Adrenal gland (tissue), 12 donors: Measurements from ENCODE around the gene REM2. TPM values are rescaled to one million over a fixed set of nuclear protein-coding genes. Genes with fewer than 3 reads are reported as not detected.

ENCODE experiments used
- DNase-seq, 7 donors: peaks; one replicate each; pipeline ENCODE4 v3.0.0-alpha.2; 2019 to 2020
- H3K27ac ChIP-seq, 5 donors: fragments of 200-600 bp; sonication (generic) in 4 of 5; 1 replicate in 3 of 5; 2 replicates in 2 of 5; pipeline versions ENCODE4 v1.5.1 to v1.8.0; 2016 to 2020; ENCODE audit warnings: mild to moderate bottlenecking in 1 of 5
- H3K27me3 ChIP-seq: fragments of 200-600 bp; 2 replicates; pipeline ENCODE4 v1.8.0; 2021
- H3K36me3 ChIP-seq, 2 donors: fragments of 200-600 bp; replicated peaks in 1 of 2; 1 replicate in 1 of 2; 2 replicates in 1 of 2; pipeline versions ENCODE4 v1.5.1 to v1.8.0; 2018 to 2022
- H3K4me1 ChIP-seq, 2 donors: fragments of 200-600 bp; replicated peaks in 1 of 2; 1 replicate in 1 of 2; 2 replicates in 1 of 2; pipeline versions ENCODE4 v1.5.1 to v1.8.0; 2018 to 2021
- H3K4me3 ChIP-seq, 4 donors: fragments of 200-600 bp; sonication (generic) in 3 of 4; one replicate each; pipeline ENCODE4 v1.5.1; 2016 to 2018
- H3K9me3 ChIP-seq, 3 donors: fragments of 200-600 bp; sonication (generic) in 1 of 3; replicated peaks in 1 of 3; 1 replicate in 2 of 3; 2 replicates in 1 of 3; pipeline versions ENCODE4 v1.5.1 to v1.8.0; 2016 to 2021
- CTCF ChIP-seq, 6 experiments: fragments of 450-650 bp in 4 of 6; fragments of 200-600 bp in 2 of 6; sonication (generic) in 1 of 6; IDR thresholded peaks; 1 replicate in 5 of 6; 2 replicates in 1 of 6; pipeline versions ENCODE4 v1.5.1 to v1.8.0; 2016 to 2021; ENCODE audit warnings: antibody characterized with exemption in 6 of 6, mild to moderate bottlenecking in 2 of 6, moderate library complexity in 1 of 6
- POLR2A ChIP-seq, 2 donors: fragments of 450-650 bp; IDR thresholded peaks; one replicate each; pipeline ENCODE4 v1.6.1; 2017; ENCODE audit warnings: antibody characterized with exemption in 2 of 2, mild to moderate bottlenecking in 2 of 2, moderate library complexity in 1 of 2
- WGBS, 4 donors: extraction: QIAGEN DNeasy Blood & Tissue Kit in 2 of 4; methylation state at CpG; one replicate each; pipeline versions ENCODE4 v1.1.5 to v1.1.7; 2013 to 2017; 5-methylcytosine and 5-hydroxymethylcytosine counted together
- intact Hi-C, 2 donors: fragments of 100-400 bp; cut with DNase I; formaldehyde crosslinking; loops; one replicate each; pipeline versions ENCODE4 v1.14.1 to v1.15.0; 2022 to 2023
- polyA plus RNA-seq, 3 donors: library from polyadenylated mRNA; stranded (reverse); fragments of 200-250 nt in 2 of 3; fragments of 350-450 nt in 1 of 3; fragmentation: Illumina TruSeq in 1 of 3; extraction: RNeasy Lipid Tissue Mini Kit (QIAGEN cat#74804) in 1 of 3; gene quantifications; one replicate each; pipeline ENCODE4 v1.2.3, GENCODE V29; 2013 to 2014
- total RNA-seq, 9 donors: library from RNA; depleted of rRNA in 4 of 9; stranded (reverse); fragments of >200 nt in 4 of 9; fragments of 120-200 nt in 1 of 9; fragmentation: NEBNext Ultra II Directional in 1 of 9; extraction: Animal tissue kit (Norgen Biotek cat#: 25700) in 1 of 9; gene quantifications; one replicate each; pipeline versions ENCODE4 v1.1.0 to v1.2.4, GENCODE V29; 2013 to 2023
- donor health status: healthy with polysubstance abuse.
- donor health status: Bipolar disorder and iron deficiency.
- donor health status: DM: yes; HTN: yes; CAD: no.
- donor health status: DM: no; HTN: no; CAD: no.
- donor health status: DM: no; HTN: no; CAD: no.
- donor health status: DM: yes; HTN: yes; CAD: no.

REM2 gene
- total and polyA plus RNA-seq, 12 donors: 0.09 to 1.2 (median 0.26) TPM; not detected in 4

GRCh38 chr14:22837114-22837749, 45.8 kb upstream of the REM2 start:
- DNase-seq: peak; percentile 63 to 83 (median 75)
- intact Hi-C loops: no loop called here
- no peaks in the 10 kb centered on the region for H3K27me3 ChIP-seq
- H3K4me3 ChIP-seq: peak overlapping the region; percentile 20 to 90 (median 74)
- TF ChIP-seq CTCF (IDR thresholded peaks at IDR 0.05) (no peak), POLR2A (IDR thresholded peaks at IDR 0.05) (peak in 1 of 2 donors; percentile 58)
- peaks cover 0 to 32% of the 10 kb centered on the region in 2 donors for H3K36me3 ChIP-seq
- 2 to 5% (median 2%) methylated on average over 24 to 57 of the region's 57 CpGs for WGBS, 4 donors
- peak overlapping the region; percentile 61 to 90 (median 74) for H3K27ac ChIP-seq
- H3K4me1 ChIP-seq: peaks cover 17 to 27% of the 10 kb centered on the region in 2 donors
- no peaks in the 10 kb centered on the region for H3K9me3 ChIP-seq

GRCh38 chr14:22837750-22838538, 45.1 kb upstream of the REM2 start:
- Histone ChIP-seq H3K4me3 (peak overlapping the region; percentile 20 to 90 (median 74)), H3K4me1 (peaks cover 17 to 27% of the 10 kb centered on the region in 2 donors), H3K36me3 (peaks cover 0 to 39% of the 10 kb centered on the region in 2 donors), H3K9me3 (no peaks in the 10 kb centered on the region), H3K27me3 (no peaks in the 10 kb centered on the region), H3K27ac (peak overlapping the region; percentile 61 to 90 (median 74))
- intact Hi-C loops: no loop called here
- 23 to 65% (median 38%) methylated on average over 13 to 25 of the region's 25 CpGs for WGBS, 4 donors
- no peak for TF ChIP-seq POLR2A (IDR thresholded peaks at IDR 0.05)
- TF ChIP-seq CTCF (IDR thresholded peaks at IDR 0.05): no peak
- peak in 4 of 7 donors; percentile 32 to 57 (median 48) for DNase-seq

- peak in 2 of 7 donors; percentile 21 for DNase-seq
- H3K9me3 ChIP-seq: no peaks in the 10 kb centered on the region
- no peaks in the 10 kb centered on the region for H3K27me3 ChIP-seq
- TF ChIP-seq CTCF (IDR thresholded peaks at IDR 0.05) (no peak), POLR2A (IDR thresholded peaks at IDR 0.05) (no peak)
- H3K4me1 ChIP-seq: peaks cover 17 to 27% of the 10 kb centered on the region in 2 donors
- peak overlapping the region in 3 of 5 donors; percentile 74 to 90 (median 83) for H3K27ac ChIP-seq
- 50 to 62% (median 55%) methylated on average over 6 of the region's 6 CpGs for WGBS, 4 donors
- peak overlapping the region in 1 of 4 donors; percentile 64 for H3K4me3 ChIP-seq
- intact Hi-C loops: no loop called here
- peaks cover 0 to 42% of the 10 kb centered on the region in 2 donors for H3K36me3 ChIP-seq
Observed at GRCh38 chr14:22838631-22839041, 44.4 kb upstream of the REM2 start.

GRCh38 chr14:22839159-22839779, 43.8 kb upstream of the REM2 start:
- H3K27ac ChIP-seq: peak overlapping the region in 2 of 5 donors; percentile 83 to 90
- intact Hi-C loops: no loop called here
- WGBS, 4 donors: 57 to 73% (median 68%) methylated on average over 3 to 6 of the region's 6 CpGs

More at GRCh38 chr14:22839159-22839779, 43.8 kb upstream of the REM2 start:
- Histone ChIP-seq H3K4me3 (peak overlapping the region in 1 of 4 donors; percentile 64), H3K9me3 (no peaks in the 10 kb centered on the region), H3K4me1 (peaks cover 17 to 27% of the 10 kb centered on the region in 2 donors), H3K36me3 (peaks cover 0 to 42% of the 10 kb centered on the region in 2 donors), H3K27me3 (no peaks in the 10 kb centered on the region)
- TF ChIP-seq POLR2A (IDR thresholded peaks at IDR 0.05) (no peak), CTCF (IDR thresholded peaks at IDR 0.05) (no peak)
- peak in 4 of 7 donors; percentile 42 to 74 (median 62) for DNase-seq
